HG02973 (cell line): ENCODE data around the gene ITGAV.

Source experiments
- ATAC-seq: cut with Tn5 transposase; IDR thresholded peaks from one replicate; pipeline ENCODE4 v1.9.1; 2021; ENCODE audit warnings: moderate library complexity; ENCODE audit not compliant: unreplicated experiment

The ITGAV gene

GRCh38 chr2:186664385-186665043 is 74.7 kb downstream of the ITGAV start:
- ATAC-seq, result no peak

GRCh38 chr2:186669146-186669545 is 79.3 kb downstream of the ITGAV start:
- ATAC-seq, result no peak

GRCh38 chr2:186670831-186671230 is 81.0 kb downstream of the ITGAV start:
- ATAC-seq, result no peak

DNA sequence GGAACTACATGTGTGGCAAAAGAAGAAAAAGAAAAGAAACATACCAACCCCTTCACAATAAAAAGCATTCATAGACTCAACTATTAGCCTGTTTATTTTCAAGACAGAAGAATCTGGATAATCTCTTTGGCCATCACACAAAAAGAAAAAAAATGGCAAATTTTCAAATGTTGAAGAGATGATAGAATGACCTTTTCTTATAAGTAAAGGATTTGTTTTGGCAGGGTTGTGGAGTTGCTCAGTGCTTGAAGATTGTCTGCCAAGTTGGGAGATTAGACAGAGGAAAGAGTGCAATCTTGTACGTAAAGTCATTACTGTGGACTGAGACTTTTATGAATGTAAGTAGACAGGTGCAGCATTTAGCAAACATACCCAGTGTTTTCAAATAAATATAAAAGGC is 85.5 kb downstream of the ITGAV start:
- no peak for ATAC-seq

DNA sequence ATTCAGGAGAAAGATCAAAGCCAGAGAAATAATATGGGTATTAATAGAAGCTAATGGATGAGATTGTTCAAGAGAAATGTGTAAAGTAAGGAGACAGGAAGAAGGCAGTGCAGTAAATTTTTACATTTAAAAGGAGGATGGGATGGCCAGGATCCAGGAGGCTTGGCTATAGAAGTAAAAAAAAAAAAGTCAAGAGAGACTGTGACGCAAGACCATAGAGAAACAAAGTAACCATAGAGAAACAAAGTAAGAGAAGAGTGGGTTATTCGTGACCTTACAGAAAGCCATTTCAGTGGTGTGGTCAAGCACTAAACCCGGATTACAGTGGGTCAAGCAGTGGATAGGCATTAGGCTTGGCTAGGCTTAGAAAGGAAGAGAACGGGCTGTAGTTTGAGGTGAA is 93.5 kb downstream of the ITGAV start:
- no peak for ATAC-seq

DNA sequence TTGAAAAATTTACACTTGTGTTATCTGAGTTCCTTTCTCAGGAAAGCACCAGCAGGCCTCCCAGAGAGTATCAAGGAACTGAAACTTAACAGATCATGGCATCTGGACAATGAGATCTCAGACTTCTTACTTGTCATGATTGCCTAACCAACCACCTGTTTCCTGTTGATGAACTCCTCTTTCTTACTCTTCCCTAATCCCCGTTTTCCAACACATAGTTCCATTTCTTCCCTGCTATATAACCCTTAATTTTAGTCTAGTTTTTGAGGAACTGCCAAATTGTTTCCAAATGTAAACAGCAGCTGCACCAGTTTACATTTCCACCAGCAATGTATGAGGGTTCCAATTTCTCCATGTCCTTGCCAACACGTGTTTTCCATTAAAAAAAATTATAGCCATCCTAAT is 98.0 kb downstream of the ITGAV start:
- no peak for ATAC-seq

DNA sequence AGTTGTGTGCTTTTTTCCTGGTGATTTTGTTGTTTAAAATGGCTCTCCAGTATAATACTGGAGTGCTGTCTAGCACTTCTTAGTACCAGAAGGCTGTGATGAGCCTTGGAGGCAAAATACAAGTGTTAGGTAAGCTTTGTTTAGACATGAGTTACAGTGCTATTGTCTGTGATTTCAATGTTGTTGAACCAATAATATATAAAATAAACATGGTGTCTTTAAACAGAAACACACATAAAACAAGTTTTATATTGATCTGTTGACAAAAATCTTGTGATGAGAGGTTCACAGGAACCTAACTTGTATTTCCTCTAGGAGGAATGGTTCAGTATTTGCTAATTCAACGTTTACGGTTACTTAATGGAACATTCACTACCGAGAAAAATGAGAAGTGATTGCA is 99.0 kb downstream of the ITGAV start:
- no peak for ATAC-seq

- ATAC-seq, result no peak
These were observed 100.9 kb downstream of the ITGAV start for GRCh38 chr2:186690786-186691185.

DNA sequence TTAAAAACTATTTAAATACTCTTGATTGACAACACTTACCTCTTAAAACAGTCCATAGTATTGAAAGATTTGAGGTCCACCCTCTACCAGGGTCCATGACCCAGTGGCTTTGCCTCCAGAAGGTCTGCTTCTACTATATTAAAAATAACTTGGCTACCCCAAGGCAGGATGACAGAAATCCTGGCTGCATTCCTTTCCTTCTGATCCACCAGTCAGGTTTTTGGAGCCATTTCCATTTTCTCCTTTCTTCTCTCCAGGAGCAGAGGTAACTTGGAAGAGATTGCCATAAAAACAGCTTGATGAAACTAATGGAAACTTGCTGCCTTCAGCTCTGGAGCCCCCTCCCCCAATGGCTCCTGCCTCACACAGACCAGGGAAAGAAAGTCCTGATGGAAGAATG is 101.4 kb downstream of the ITGAV start:
- ATAC-seq, result no peak

GRCh38 chr2:186691900-186692299 is 102.0 kb downstream of the ITGAV start:
- no peak for ATAC-seq

- ATAC-seq, result no peak
These were observed 103.6 kb downstream of the ITGAV start for GRCh38 chr2:186693446-186693832.

- no peak for ATAC-seq
These were observed 105.4 kb downstream of the ITGAV start for GRCh38 chr2:186695081-186695756.

- ATAC-seq, result no peak
These were observed 106.4 kb downstream of the ITGAV start for GRCh38 chr2:186696290-186696689.

- ATAC-seq, result no peak
These were observed 106.9 kb downstream of the ITGAV start for GRCh38 chr2:186696804-186697203.

- no peak for ATAC-seq
These were observed 107.7 kb downstream of the ITGAV start for GRCh38 chr2:186697536-186697935.

DNA sequence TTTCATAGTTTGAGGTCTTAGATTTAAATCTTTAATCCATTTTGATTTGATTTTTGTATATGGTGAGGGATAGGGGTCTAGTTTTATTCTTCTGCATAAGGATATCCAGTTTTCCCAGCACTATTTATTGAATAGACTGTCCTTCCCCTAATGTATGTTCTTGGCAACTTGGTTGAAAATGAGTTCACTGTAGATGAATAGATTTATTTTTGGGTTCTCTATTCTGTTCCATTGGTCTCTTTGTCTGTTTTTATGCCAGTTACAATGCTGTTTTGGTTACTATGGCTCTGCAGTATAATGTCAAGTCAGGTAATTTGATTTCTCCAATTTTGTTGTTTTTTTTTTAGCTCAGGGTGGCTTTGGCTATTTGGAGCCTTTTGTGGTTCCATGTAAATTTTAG is 109.9 kb downstream of the ITGAV start:
- no peak for ATAC-seq

DNA sequence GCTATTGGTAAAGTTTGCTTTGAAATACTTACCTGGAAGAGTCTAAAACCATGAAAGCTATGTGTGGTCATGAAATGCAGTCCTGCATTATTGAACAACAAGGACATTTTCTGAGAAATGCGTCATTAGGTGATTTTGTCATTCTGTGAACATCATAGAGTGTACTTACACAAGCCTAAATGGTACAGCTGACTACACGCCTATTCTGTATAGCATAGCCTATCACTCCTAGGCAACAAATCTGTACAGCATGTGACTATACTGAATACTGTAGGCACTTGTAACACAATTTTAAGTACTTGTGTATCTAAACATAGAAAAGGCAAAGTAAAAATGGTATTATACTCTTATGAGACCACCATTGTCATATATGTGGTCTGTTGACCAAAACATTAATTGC is 112.2 kb downstream of the ITGAV start:
- ATAC-seq, result no peak

GRCh38 chr2:186702501-186702900 is 112.6 kb downstream of the ITGAV start:
- ATAC-seq, result no peak

DNA sequence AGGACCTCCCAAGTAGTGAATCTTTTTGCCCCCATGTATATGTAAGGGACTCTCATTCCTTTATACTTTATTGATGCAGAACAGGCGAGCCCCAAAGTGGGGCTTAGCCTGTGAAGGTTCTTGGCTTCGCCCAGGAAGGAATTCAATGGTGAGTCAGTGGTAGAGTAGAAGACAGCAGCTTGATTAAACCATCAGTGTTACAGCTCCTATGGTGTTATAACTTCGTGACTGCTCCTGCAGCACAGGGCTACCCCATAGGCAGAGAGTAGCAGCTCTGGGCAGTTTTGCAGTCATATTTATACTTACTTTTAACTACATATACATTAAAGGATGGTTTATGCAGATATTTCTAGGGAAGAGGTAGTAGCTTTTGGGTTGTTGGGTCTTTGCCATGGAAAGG is 115.0 kb downstream of the ITGAV start:
- no peak for ATAC-seq

DNA sequence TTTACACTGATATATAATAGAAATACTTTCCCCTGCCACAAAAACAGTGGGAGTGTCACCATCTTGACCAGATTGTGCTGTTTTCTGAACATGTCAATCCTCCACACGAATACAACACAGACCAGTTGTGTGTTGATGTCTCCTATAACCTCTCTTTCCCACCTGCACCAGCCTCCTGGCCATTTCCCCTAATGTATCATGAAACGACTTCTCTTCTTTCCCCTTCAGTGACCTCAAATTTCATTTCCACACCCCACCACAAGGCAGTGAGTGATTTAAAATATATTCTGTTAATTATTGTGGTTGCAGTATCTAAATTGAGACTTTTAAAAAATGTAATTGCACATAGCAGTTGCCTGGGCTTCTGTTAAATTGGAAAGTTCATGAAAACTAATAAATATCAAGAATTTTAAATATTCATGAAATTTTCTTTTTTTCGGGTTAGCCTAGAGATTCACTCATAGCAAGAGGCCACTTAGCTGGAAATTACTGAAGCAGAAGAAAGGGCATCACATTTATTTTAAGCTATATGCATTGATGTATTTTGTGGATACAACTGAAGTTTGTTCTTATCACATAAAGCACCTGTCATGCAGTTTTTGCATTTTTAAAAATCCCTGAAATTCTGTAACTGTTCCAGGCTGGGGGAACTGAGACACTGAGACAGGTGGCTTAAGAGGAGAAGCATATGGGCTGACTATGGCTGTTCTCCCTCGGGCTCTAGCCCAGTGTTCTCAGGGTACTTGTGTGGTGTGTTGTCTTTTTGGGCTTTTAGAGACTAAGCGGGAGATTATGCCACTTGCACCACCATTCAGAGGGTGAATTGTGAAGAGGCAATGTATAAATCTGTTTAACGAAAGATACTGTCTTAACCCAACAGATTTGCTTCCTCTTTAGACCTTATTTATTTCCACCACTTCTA is 119.9 kb downstream of the ITGAV start:
- no peak for ATAC-seq

- ATAC-seq, result no peak
These were observed 123.8 kb downstream of the ITGAV start for GRCh38 chr2:186713691-186714090.

GRCh38 chr2:186714611-186715010 is 124.8 kb downstream of the ITGAV start:
- no peak for ATAC-seq
